Measurements from ENCODE around the gene UGT1A6. TPM values are rescaled to one million over a fixed set of nuclear protein-coding genes. Genes with fewer than 3 reads are reported as not detected.

Gene UGT1A6
- total and polyA plus RNA-seq, 2 donors from 2014 or later = 43.7 to 110 TPM

GRCh38 chr2:233693963-233694362 is 1.3 kb downstream of the UGT1A6 start:
- H3K4me1 ChIP-seq (ENCODE audit: control insufficient read depth in 2 of 3, insufficient read depth in 2 of 3, low read depth in 1 of 3, low read length in 3 of 3) = peaks cover 0 to 23% (median 12%) of the 10 kb centered on the region in 3 donors
- H3K9me3 ChIP-seq (ENCODE audit: control insufficient read depth in 2 of 3, insufficient read depth in 1 of 3, low read length in 3 of 3) = no peaks in the 10 kb centered on the region
- FAIRE-seq (no peak), DNase-seq (no peak)
- intact Hi-C loops (cut with DNase I) = no loop called here
- no peaks in the 10 kb centered on the region for H3K27me3 ChIP-seq (ENCODE audit: control insufficient read depth, insufficient read depth, low read length)
- H3K9ac ChIP-seq (ENCODE audit: low read length in 3 of 3) = no peak overlapping the region
- peak overlapping the region; percentile 52 to 87 for H3K27ac ChIP-seq (ENCODE audit: low read depth in 2 of 2, low read length in 2 of 2)
- H3K4me3 ChIP-seq (ENCODE audit: low read length in 3 of 3) = peak overlapping the region in 2 of 3 donors; percentile 40 to 61
- TF ChIP-seq, protein P1, sequence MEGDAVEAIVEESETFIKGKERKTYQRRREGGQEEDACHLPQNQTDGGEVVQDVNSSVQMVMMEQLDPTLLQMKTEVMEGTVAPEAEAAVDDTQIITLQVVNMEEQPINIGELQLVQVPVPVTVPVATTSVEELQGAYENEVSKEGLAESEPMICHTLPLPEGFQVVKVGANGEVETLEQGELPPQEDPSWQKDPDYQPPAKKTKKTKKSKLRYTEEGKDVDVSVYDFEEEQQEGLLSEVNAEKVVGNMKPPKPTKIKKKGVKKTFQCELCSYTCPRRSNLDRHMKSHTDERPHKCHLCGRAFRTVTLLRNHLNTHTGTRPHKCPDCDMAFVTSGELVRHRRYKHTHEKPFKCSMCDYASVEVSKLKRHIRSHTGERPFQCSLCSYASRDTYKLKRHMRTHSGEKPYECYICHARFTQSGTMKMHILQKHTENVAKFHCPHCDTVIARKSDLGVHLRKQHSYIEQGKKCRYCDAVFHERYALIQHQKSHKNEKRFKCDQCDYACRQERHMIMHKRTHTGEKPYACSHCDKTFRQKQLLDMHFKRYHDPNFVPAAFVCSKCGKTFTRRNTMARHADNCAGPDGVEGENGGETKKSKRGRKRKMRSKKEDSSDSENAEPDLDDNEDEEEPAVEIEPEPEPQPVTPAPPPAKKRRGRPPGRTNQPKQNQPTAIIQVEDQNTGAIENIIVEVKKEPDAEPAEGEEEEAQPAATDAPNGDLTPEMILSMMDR (IDR thresholded peaks at IDR 0.05; ENCODE audit: borderline replicate concordance, extremely low read depth, insufficient read depth) = no peak
- no peaks in the 10 kb centered on the region for H3K36me3 ChIP-seq (ENCODE audit: control insufficient read depth in 2 of 3, insufficient read depth in 3 of 3, low read length in 3 of 3)

GRCh38 chr2:233698740-233699139 is 6.0 kb downstream of the UGT1A6 start:
- no peaks in the 10 kb centered on the region for H3K27me3 ChIP-seq (ENCODE audit: control insufficient read depth, insufficient read depth, low read length)
- H3K36me3 ChIP-seq (ENCODE audit: control insufficient read depth in 2 of 3, insufficient read depth in 3 of 3, low read length in 3 of 3) = no peaks in the 10 kb centered on the region
- H3K4me3 ChIP-seq (ENCODE audit: low read length in 3 of 3) = peak overlapping the region in 1 of 3 donors; percentile 35
- H3K9me3 ChIP-seq (ENCODE audit: control insufficient read depth in 2 of 3, insufficient read depth in 1 of 3, low read length in 3 of 3) = no peaks in the 10 kb centered on the region
- H3K9ac ChIP-seq (ENCODE audit: low read length in 3 of 3) = no peak overlapping the region
- peak overlapping the region; percentile 61 to 67 for H3K27ac ChIP-seq (ENCODE audit: low read depth in 2 of 2, low read length in 2 of 2)
- H3K4me1 ChIP-seq (ENCODE audit: control insufficient read depth in 2 of 3, insufficient read depth in 2 of 3, low read depth in 1 of 3, low read length in 3 of 3) = peaks cover 0 to 15% (median 4%) of the 10 kb centered on the region in 3 donors
- FAIRE-seq = no peak
- intact Hi-C loops (cut with DNase I) = no loop called here
- TF ChIP-seq, protein P1 (IDR thresholded peaks at IDR 0.05; ENCODE audit: borderline replicate concordance, extremely low read depth, insufficient read depth) = no peak
- DNase-seq = no peak

- Histone ChIP-seq H3K4me1 (ENCODE audit: control insufficient read depth in 2 of 3, insufficient read depth in 2 of 3, low read depth in 1 of 3, low read length in 3 of 3) (peaks cover 0 to 14% (median 4%) of the 10 kb centered on the region in 3 donors), H3K27ac (ENCODE audit: low read depth in 2 of 2, low read length in 2 of 2) (peak overlapping the region; percentile 44 to 79), H3K36me3 (ENCODE audit: control insufficient read depth in 2 of 3, insufficient read depth in 3 of 3, low read length in 3 of 3) (no peaks in the 10 kb centered on the region), H3K9me3 (ENCODE audit: control insufficient read depth in 2 of 3, insufficient read depth in 1 of 3, low read length in 3 of 3) (no peaks in the 10 kb centered on the region), H3K9ac (ENCODE audit: low read length in 3 of 3) (no peak overlapping the region), H3K4me3 (ENCODE audit: low read length in 3 of 3) (peak overlapping the region in 1 of 3 donors; percentile 35), H3K27me3 (ENCODE audit: control insufficient read depth, insufficient read depth, low read length) (no peaks in the 10 kb centered on the region)
- FAIRE-seq (no peak), DNase-seq (no peak)
- TF ChIP-seq, protein P1 (IDR thresholded peaks at IDR 0.05; ENCODE audit: borderline replicate concordance, extremely low read depth, insufficient read depth) = no peak
- intact Hi-C loops (cut with DNase I) = no loop called here
Measured at GRCh38 chr2:233699424-233700027, 6.8 kb downstream of the UGT1A6 start.
